AG04450 (cell line): ENCODE data around the gene ENHO. TPM values are rescaled to one million over a fixed set of nuclear protein-coding genes. Genes with fewer than 3 reads are reported as not detected.
A peak's percentile ranks its signal among the peaks of the same experiment; 100 is the strongest.

Experiments used
- CTCF ChIA-PET: fragments of 300-600, 350-600 bp; formaldehyde crosslinking; extraction: SDS; loops from one replicate; lab custom pipeline; 2022; ENCODE audit warnings: antibody characterized with exemption, inconsistent platforms; lab: Charles Lee
- POLR2A ChIA-PET: fragments of 350-600 bp; formaldehyde crosslinking; extraction: SDS; loops from one replicate; lab custom pipeline; 2021; ENCODE audit warnings: antibody characterized with exemption, inconsistent platforms; lab: Yijun Ruan, JAX
- DNase-seq: peaks from one replicate; pipeline ENCODE4 v3.0.0-alpha.2; 2011; ENCODE audit warnings: low read depth, low spot score
- H3K27ac ChIP-seq: one replicate; pipeline ENCODE4 v1.5.1; 2012; ENCODE audit warnings: low read depth, low read length, control low read depth
- H3K27me3 ChIP-seq: one replicate; pipeline ENCODE4 v1.6.0; 2012; ENCODE audit warnings: low read length; ENCODE audit not compliant: control insufficient read depth, insufficient read depth
- H3K4me3 ChIP-seq: 2 replicates; pipeline ENCODE4 v1.5.1; 2011; ENCODE audit warnings: mild to moderate bottlenecking, low read depth, low read length, control low read depth
- H3K9me3 ChIP-seq: 2 replicates; pipeline ENCODE4 v1.5.1; 2012; ENCODE audit warnings: low read length; ENCODE audit not compliant: control insufficient read depth, insufficient read depth
- polyA plus RNA-seq: library from polyadenylated mRNA; depleted of rRNA; stranded (reverse); fragments of >200 nt; gene quantifications from 2 replicates; pipeline ENCODE4 v1.2.3, GENCODE V29; 2011
- TF ChIP-seq, protein P1 (sequence below): IDR thresholded peaks from 2 replicates; pipeline ENCODE4 v1.5.1; 2011; ENCODE audit warnings: low read depth, low read length, control low read depth, inconsistent platforms

ENHO gene
- polyA plus RNA-seq, 1 experiment: not detected

DNA sequence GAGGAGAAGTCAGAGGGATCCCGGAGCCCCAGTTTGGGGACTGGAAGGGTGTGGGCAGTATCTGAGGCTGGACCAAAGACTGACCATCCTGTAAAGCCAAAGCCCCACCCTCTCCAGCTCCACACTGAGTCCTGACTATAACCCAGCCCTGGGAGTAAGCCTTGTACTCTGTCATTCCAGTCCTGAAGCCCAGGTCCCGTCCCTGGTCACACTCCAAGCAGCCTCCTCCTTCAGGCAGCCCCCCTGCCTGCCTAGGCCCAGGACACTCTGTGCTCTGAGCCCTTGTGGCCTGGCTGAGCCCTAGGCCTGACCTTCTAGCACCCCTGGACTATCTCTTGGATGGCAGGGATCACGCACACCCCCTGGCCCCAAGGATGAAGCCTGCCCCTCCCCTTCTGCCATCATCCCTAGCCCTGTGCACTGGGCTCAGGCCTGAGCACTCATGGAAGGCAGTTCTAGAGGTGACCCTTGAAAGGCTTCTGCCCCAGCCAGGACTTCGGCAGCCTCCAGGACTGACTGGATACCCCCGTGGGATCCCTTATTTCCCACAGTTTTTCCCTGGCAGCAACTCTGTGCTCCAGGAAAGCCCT, 28.0 kb upstream of the ENHO start:
- POLR2A ChIA-PET: no interaction called here
- Histone ChIP-seq H3K27me3 (peaks cover 24% of the 10 kb centered on the region), H3K4me3 (no peak overlapping the region), H3K9me3 (no peaks in the 10 kb centered on the region; the same call in 1 of the 2 replicates), H3K27ac (no peak overlapping the region)
- no peak for DNase-seq
- CTCF ChIA-PET: interaction anchor here (1.9 to 7.8 kb wide), 3 partner anchors 41 to 147 kb away, joined by 4 to 110 read pairs (median 14); no protein-coding TSS in a partner anchor
- TF ChIP-seq, protein P1, sequence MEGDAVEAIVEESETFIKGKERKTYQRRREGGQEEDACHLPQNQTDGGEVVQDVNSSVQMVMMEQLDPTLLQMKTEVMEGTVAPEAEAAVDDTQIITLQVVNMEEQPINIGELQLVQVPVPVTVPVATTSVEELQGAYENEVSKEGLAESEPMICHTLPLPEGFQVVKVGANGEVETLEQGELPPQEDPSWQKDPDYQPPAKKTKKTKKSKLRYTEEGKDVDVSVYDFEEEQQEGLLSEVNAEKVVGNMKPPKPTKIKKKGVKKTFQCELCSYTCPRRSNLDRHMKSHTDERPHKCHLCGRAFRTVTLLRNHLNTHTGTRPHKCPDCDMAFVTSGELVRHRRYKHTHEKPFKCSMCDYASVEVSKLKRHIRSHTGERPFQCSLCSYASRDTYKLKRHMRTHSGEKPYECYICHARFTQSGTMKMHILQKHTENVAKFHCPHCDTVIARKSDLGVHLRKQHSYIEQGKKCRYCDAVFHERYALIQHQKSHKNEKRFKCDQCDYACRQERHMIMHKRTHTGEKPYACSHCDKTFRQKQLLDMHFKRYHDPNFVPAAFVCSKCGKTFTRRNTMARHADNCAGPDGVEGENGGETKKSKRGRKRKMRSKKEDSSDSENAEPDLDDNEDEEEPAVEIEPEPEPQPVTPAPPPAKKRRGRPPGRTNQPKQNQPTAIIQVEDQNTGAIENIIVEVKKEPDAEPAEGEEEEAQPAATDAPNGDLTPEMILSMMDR: no peak

DNA sequence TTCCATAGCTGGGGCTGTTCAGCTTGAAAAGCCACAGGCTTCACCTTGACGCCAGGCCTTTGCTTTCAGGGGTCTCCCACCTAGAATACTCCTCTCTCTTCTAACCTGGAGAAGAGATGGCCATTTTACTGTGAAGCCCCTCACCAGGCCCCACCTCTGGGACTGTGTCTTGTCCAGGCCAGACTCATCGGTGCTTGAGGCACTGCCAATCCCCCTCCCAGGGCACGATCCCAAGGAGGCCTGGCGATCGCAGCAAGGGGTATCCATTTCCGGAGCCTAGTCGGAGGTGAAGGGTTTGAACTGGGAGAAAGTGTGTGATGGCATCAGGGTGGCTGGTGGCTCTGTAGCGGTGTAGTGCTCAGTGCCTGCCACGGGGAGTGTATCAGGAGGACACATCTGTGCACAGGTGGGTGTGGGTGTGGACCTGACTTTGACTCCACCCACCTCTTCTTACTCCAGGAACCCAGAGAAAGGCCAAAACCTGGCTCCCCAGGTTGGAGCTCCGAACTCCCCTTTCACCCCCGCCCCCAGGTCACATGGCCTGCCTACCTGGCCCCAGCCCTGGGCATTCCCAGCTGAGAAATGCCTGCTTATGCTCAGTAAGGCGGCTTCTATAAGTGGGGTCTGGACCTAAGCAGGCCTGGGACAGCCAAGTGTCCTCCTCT, 27.4 kb upstream of the ENHO start:
- Histone ChIP-seq H3K4me3 (no peak overlapping the region), H3K9me3 (no peaks in the 10 kb centered on the region; the same call in 1 of the 2 replicates), H3K27me3 (peaks cover 23% of the 10 kb centered on the region), H3K27ac (no peak overlapping the region)
- ChIA-PET POLR2A (no interaction called here), CTCF (interaction anchor here (0.6 to 7.8 kb wide), 3 partner anchors 42 to 779 kb away, joined by 5 to 110 read pairs (median 14); no protein-coding TSS in a partner anchor)
- TF ChIP-seq, protein P1: no peak
- DNase-seq: no peak

DNA sequence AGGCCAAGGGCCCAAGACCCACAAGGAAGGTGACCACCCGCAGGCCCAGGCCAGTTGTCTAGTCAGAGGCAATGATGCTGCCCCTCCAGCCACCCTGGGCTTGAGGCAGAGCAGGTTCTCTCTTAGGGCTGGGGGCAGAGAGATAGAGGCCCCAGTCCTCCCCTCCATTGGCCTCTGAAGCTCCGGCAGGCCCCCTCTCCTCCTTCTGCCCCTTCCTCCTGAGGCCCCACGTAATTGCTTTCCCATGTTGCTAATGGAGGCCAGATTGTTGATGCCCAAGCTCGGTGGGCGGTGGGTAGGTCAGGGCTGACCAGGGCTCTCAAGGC, 26.6 kb upstream of the ENHO start:
- Histone ChIP-seq H3K27ac (no peak overlapping the region), H3K4me3 (no peak overlapping the region), H3K27me3 (peaks cover 18% of the 10 kb centered on the region), H3K9me3 (no peaks in the 10 kb centered on the region; the same call in 1 of the 2 replicates)
- DNase-seq: no peak
- TF ChIP-seq, protein P1: no peak
- CTCF ChIA-PET: interaction anchor here (3.2 to 7.8 kb wide), 2 partner anchors 43 to 54 kb away, joined by 14 to 110 read pairs; no protein-coding TSS in a partner anchor
- POLR2A ChIA-PET: interaction anchor here (0.5 kb wide), 1 partner anchor 1065 kb away, joined by 4 read pairs; no protein-coding TSS in a partner anchor

DNA sequence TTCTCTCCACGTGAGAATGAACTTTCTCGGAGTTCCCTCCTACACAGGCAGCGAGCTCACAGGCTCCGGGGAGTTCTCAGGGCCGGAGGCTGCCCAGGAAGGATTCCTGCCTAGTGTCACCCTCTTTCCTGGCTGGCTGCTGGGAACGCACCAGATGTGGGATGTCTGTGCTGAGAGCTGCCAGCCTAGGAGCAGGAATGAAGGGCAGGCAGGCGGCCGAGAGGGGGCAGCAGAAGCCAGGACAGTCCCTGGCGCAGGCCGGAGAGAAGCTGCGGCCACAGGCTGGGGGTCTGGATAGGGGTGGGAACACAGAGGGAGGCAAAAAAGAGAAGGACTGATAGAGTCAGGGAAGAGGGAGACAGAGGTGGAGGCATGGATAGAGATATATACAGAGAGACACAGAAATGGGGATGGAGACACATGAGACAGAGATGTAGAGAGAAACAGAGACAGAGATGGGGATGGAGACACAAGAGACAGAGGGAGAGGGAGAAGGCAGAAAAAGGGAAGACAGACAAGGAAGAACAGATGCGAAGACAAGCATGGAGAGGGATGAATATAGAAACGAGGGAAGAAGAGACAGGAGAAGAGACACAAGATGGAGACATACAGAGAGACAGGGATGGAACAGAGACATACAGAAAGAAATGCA, 25.3 kb upstream of the ENHO start:
- POLR2A ChIA-PET: interaction anchor here (1.1 kb wide), 1 partner anchor 43 kb away, joined by 4 read pairs; no protein-coding TSS in a partner anchor
- no peak overlapping the region for H3K4me3 ChIP-seq
- peaks cover 10% of the 10 kb centered on the region for H3K27me3 ChIP-seq
- CTCF ChIA-PET: interaction anchor here (0.8 to 7.8 kb wide), 21 partner anchors 9 to 144 kb away, joined by 3 to 110 read pairs (median 5); partner anchors contain the start of gene DCTN3
- H3K27ac ChIP-seq: no peak overlapping the region
- no peaks in the 10 kb centered on the region for H3K9me3 ChIP-seq
- DNase-seq: peak; percentile 10
- TF ChIP-seq, protein P1: peak; percentile 92
